HG02623 (cell line): Measurements from ENCODE around the gene KCNIP4.

Experiments
- ATAC-seq: cut with Tn5 transposase; IDR thresholded peaks from one replicate; pipeline ENCODE4 v1.9.1; 2021; ENCODE audit warnings: moderate library complexity; ENCODE audit not compliant: unreplicated experiment

KCNIP4 gene

DNA sequence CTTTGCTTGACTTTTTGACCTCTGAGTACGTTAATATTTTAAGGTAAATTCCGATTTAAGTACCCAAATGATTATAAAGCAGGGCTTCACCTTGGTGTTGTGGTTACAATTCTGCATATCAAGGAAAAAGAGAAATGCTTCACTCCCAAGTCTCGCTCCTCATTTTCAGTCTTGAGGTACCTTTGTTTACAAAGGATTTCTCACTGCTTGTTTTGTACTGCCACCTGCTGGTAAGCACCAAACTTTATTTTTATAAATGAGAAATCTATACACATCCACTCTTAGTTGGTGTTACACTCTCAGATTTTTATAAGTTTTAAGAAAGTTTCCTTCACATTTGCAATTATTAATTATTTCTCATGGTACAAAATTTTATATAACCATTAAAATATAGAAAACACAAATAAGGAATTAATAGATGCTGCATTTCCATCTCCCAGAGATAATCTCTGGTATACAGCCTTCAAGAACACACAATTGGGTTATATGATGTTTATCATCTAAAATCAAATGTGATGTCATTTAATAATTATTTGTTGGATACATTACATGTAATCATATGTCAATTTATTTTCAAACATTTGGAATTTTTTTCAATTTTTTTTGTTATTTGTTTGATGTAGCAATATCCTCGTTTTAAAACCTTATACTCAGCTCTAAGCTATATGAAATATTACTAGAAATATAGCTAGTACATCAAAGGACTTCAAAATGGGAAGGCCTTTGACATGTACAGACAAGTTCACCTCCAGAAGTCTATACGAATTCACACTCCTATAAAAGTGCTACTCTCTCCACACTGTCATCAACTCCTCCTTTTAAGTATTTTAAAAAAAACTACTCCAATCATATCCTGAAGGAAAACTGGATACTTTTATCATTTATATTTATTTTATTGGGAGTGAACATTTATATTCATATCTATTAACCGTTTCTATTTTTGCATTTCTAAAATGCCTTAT, 179.9 kb downstream of the KCNIP4 start:
- peak; percentile 53 for ATAC-seq

DNA sequence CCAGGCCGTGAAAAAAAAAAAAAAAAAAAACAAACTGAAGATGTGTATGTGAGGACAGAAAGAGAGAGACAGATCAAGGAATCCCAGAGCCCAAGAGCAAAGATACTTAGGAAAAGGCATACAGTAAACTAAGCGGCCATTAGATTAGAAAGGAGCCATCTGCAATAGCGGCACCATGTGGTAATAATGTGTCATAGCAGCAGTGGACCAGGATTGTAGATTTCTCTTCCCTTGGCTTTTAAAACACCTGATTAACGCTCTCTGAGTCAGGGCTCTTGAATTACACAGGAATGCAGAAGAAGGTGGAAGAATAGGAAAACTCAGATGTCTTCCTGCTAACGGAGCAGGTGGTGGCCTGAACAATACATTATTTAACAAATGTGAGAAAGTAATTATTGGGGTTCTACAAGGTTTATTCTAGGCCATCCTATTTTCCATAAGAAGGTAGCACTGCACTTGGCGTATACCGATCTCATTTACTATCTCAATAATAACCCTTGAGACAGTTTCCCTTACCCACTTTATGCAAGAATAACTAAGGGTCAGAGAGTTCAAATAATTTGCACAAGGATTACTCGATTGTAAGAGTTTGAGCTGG, 182.7 kb downstream of the KCNIP4 start:
- peak; percentile 66 for ATAC-seq

DNA sequence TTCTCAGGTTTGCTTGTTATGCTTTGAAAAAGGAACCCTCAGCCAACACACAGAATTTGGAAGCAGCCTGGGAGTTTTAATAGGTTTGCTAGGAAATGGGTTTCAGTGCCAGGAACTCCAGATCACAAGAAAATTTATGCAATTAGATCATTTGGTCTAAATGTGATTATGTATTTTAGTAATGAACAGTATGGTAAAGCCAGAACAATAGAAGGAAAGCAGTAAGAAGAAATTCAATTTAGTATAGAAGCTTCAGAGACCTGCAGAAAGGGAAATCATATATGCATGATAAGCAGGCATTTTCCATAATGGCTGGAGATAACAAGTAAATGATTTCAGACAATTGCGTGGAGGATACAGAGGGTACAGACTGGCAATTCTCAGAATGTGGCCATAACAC, 184.7 kb downstream of the KCNIP4 start:
- no peak for ATAC-seq

DNA sequence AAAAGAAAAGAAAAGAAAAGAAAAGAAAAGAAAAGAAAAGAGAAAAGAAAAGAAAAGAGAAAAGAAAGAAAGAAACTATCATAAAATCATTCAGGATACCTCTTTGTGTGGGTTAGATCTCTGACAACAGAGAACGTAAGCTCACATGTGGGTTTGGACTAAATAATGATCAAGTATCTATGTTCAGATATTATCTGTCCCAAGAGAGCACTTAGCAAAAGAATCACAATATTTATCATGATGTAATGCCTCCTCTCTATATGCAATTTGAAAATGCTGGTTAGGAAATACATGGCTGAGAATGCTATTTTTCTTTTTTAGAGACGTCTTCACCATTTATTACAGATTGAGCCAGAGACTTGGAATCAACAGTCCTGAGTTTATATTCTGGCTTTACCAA, 191.3 kb downstream of the KCNIP4 start:
- no peak for ATAC-seq

DNA sequence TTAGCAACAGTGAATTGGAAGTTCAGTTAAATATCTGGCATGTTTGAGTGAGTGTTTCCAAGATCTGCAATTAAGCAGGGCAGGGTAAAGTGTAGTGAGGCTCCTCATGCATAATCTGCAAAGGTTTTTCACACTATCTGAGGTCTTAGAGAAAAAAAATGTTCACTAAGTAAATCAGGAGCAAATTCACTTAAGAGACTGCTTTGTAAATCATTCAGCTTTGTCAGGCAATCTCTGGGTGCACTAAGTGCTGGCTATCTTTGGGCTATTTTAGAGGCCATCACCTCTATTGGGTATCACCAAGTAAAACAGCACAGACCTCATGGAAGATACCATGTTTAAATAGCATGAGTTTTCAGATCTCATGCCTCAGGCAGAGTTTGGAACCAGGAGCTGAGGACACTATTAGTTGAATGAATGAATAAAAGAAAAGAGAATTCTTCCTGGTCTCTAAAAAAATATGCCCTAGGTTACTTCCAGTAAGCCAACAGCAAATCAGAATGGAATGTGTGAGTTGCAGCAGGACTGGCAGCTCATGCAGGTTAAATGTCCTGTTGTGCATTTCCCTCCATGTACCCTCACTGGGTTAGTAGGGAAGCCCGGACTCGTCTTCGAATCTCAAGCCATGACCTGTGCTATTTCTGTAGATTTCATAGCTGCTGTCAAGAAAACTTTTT, 195.3 kb downstream of the KCNIP4 start:
- ATAC-seq, result no peak

DNA sequence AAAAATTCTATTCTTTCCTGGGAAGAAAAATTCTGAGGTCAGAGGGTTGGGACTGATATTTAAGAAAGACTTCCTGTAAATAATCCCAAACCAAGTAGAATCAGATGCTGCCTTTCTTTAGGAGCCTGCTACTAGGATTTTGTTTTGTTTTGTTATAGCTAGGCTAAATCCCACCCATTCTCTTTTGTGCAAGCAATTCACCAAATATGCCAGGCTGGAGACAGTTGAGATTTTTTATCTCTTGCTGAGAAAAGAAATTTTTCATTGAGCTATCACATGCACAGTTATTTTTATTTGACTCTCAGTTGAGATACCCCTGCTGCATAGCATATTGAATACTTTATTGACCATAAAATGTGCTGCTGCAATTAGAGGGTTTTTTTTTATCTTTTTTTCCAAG, 196.0 kb downstream of the KCNIP4 start:
- ATAC-seq, result no peak

DNA sequence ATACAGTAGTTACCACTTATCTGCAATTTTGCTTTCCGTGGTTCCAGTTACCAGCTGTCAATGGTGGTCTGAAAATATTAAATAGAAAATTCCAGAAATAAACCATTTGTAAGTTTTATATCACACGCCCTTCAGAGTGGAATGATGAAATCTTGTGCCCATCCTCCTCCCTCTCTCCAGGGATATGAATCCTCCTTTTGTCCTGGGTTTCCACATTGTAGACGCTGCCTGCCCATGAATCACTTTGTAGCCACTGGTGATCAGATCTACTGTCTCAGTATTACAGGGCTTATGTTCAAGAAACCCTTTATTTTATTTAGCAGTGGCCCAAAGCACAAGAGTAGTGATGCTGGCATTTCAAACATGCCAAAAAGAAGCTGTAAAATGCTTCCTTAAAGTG, 198.6 kb downstream of the KCNIP4 start:
- ATAC-seq, result no peak

DNA sequence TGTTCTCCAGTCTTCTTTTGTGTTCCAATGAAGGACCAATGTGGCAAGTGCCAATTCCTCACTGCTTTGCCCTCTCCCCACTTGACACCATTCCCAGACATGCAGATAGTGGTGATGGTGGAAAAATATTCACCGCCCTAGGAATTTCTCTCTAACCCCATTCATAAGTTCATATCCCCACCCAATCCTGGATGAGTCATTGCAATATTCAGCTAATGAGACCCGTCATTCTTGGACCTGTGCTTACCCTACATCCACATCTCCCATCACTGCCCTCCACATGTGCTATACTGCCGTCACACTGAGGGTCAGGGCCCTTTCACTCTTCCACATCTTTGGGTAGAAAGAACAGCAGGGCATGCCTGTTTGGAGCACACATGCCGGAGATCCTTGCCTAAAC, 199.2 kb downstream of the KCNIP4 start:
- ATAC-seq, result no peak

DNA sequence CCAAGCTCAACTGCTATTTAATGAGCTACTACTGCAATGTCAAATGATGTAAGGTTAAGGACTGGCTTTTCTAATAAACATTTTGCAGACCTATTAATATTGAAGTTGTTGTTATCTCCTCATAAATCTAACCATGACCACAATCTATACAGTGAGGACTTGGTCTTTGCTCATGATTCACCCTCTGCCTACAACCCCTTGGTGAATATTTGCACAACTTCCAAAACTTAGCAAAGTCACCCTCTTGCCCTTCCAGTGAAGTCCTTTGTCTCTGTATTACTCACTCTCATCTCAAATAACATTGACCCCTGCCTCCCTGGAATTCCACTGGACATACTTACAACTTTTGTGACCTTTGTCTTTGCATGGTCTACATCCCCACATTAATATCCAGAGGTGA, 204.5 kb downstream of the KCNIP4 start:
- no peak for ATAC-seq

DNA sequence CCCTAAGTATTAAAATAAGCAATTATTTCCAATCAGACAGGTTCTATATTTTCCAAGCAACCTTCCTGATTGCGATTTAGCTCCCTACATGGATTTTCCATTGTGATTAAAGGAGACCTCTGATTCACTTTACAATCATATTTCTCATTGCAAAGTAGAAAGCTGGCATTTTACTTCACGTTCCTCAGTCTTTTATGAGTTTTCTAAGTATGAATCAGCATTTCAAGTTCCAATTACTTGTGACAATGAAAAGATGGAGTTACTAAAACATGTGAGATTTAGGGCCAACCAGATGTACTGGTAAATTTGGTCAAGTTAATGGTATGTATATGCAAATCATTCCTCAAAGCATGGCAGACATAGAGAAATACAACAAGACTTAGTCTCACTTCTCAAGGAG, 206.2 kb downstream of the KCNIP4 start:
- no peak for ATAC-seq

DNA sequence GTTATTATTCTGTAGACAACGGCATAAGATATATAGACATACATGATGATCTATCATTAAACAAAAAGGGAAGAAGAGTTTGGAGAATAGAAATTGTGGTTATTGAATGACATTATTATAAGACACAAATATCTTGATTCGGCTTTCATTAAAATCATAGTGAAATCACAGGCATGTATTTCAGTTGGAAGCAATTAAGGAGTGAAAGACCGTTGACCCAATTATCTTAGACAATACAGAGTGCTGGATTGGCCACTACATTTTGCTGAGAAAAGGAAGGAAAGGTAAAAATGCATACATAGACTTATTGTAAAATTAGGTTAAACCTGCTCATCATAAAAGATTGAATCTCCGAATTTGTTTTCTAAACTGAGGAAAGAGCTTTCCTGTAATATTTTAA, 209.8 kb downstream of the KCNIP4 start:
- ATAC-seq, result no peak

DNA sequence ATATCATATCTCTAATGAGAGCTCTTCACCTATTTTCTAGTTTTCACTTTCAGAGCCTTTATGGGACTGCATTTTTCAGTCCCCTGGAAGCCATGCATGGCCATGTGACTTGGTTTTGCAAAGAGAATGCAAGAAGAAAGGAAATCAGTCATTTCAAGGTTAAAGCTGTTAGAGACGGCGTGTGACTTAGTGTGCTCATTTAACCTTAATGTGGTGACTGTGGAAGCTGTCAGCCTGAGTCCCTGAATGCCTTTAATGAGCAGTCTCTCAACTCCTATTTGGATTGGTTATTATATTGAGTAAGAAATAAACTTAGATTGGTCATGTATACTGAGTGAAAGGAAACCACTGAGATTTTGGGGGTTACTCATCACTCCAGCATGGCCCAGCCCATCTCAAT, 212.7 kb downstream of the KCNIP4 start:
- ATAC-seq, result no peak

DNA sequence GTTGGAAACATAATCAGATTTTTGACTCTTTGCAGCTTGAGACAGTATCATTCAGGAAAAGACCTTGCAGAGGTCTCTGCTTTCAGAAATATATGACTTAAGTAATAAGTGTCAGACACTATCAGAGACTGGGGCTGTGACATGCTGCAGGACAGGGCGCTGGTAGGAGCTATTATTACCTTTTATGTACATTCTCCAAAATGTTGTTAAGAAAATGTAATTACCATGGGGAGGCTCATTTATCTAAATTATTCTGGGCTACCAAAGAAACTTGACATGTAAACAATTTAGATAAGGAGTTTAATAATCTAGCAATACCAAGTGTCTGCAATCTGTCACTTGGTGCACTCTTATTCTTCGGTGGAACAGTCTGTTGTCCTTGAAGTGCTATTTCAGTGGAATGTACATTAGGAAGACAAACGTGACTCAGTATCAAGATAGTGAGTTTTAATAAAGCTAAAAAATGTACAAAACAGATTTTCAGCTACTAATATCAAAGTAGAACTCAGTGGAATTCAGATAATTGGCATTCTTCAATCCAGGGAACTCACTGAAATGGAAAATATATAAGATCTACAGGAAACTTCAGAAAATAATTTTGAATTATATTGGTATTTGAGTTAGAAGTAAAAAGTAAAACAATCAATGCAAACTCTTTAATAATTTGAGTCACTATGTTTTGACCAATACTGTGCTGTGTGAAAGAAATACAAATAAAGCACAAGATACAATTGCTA, 214.5 kb downstream of the KCNIP4 start:
- ATAC-seq, result no peak

DNA sequence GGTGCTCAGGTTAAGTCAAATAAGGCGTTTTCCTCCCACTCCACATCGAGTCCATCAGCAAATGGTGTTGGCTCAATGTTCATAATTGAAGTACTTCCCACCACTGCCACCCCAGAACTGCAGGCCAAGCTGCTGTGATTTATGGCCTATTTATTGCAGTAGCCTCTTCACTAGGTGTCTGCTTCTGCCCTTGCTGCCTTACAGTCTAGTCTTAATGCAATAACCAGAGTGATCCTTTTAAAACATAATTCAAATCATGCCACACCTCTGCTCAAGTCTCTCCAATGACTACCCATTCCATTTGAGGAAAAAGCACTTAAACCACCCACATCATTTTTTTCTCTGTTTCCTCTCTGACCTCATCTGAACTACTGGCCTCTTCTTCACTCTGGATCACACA, 220.3 kb downstream of the KCNIP4 start:
- ATAC-seq, result no peak

DNA sequence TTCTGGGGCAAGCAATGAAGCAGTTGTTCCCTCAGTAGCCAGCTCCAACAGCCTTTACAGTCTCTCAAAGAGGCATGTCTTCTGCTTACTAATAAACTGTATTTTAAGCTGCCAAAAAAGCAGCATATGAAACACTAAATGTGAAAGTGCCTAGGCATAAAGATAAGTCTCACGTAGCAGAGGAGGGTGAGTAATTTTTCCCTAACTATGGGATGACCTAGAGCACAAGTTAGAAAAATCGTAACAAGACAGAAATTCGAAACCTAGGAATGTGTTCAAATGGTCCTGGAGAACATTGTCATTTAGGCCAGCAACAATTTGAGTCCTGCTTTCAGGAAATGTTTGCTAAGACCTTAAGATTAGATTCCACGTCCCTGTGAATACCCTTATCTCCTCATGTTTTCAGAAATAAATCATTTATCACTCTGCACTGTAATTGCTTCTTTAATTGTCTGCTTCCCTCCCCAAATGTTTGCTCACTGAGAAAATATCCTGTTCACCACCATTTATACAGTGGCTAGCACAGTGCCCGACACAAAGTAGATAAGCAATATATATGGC, 222.2 kb downstream of the KCNIP4 start:
- no peak for ATAC-seq

DNA sequence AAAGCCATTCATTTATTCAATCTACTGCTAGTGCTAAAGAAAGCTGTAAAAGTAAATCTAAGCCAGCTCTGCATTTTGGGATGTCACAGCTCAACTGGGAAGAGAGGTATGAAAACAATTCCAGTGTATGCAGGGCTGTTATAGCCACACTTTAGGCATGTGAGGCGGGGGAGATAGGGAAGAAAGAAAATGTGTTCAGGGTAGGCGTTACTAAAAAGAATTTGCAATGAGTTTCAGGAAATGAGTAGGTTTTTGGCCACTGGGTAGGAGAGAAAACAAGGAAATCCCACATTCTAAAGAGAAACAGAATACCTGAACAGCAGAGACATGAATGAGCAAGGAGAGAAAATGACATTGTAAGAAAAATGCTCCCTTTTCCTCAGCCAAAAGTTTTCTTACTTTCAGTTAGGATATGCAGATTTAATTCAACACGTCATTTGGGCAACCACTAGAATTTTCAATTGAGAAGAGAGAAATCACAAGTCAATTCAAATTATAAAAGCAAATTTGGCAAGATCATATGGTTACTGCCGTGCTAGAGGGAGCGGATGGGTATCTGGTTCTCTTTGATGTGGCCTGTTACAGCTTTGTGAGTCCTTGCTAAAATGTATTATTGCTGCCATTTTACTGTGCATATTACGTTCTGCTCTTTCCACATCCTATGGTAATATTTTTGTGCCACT, 226.3 kb downstream of the KCNIP4 start:
- ATAC-seq, result no peak

DNA sequence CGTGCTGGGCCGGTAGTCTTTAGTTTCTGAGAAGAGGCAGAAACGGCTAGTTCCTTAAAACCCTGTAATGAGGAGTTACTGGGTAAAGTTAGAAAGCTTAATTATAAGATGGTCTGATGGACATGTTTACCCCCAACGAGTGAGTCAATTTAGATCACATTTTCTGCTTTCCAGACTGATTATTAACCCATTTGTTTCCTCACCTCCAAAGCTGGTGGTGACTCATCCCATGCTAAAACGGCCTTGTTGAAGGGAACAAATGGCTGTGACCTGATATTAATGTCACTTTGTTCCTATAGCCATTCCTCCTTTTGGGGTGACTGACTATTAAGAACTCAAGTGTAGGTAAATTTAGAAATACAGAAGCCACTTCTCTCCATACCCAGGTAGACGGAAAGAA, 232.0 kb downstream of the KCNIP4 start:
- ATAC-seq, result no peak

DNA sequence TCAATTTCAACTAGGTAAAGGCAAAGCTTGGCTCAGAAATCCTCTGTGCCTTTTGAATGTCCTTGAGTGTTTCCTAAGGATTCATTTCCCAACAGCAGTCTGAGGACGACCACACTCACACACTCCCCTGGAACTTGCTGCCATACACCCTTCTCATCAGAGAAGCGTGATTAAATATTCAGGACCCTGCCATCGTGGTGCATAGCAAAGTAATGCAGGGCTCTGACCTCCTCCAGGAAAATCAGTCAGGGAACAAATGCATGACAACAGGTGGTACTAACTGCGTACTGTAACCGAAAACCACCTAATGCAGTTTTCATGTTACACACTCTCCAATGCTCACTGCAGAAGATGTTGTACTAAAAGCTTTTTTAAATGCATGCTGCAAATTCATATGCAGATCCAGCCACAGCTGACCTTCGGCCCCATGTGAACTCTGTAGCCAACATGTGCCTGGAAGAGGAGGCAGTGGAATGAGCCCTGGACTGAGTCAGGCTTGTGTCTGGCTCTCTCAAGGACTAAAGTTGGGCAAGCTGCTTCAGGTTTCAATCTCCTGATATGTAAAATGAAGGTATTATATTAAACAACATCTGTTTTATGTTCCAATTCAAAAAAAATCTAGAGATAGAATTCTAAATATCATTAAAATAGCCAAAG, 238.3 kb downstream of the KCNIP4 start:
- no peak for ATAC-seq

DNA sequence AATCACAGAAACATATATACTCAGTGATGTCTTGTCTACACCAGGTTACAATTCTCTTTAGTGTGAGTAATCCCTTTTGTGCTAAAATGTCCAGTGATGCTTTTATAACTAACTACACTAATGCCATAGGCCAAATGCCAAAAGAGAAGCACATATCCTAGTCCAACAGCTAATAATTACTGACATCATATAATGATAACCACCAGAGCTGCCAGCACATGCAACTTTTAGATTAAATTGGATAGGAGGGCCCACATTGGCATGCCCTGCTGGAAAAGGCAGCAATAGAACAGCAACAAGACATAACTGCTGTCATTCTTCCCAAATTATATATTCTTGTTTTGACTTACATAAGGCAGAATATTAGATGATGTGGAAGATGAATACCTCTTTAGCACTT, 238.8 kb downstream of the KCNIP4 start:
- ATAC-seq, result no peak

DNA sequence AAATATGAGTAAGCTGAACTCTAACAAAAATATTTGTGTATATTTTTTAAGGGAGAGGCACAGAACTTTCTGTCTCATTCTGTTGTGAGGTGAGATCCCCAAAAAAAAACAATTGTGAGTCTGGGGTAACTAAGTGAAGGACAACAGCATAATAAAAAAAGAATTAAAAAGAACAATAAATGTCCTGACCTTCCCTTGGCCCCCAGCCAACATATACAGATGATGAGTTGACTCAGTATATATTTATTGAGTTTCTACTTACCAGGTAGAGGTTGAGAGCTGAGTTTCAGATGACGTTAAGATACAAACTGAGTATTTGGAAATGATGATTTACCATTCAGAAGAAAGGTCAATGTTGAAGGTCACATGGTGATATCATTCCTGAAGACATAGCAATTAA, 239.5 kb downstream of the KCNIP4 start:
- ATAC-seq, result no peak
